OCI-LY1 (cell line): Measurements from ENCODE around the gene TAMALIN.

ENCODE experiments used
- H2AFZ ChIP-seq: fragments of 200-600 bp; sonication (generic), shearing (Covaris generic); 2 replicates; pipeline ENCODE4 v1.6.0; 2014; ENCODE audit warnings: antibody characterized with exemption, mild to moderate bottlenecking, low read length
- H3F3A ChIP-seq: fragments of 200-600 bp; sonication (generic), shearing (Covaris generic); 2 replicates; pipeline ENCODE4 v1.6.0; 2014; ENCODE audit warnings: mild to moderate bottlenecking, antibody characterized with exemption, low read length, moderate library complexity; ENCODE audit not compliant: insufficient read depth
- H3K27ac ChIP-seq: fragments of 200-600 bp; sonication (generic); 2 replicates; pipeline ENCODE4 v1.5.1; 2014; ENCODE audit warnings: low read length, mixed run types, mild to moderate bottlenecking, low read depth; ENCODE audit not compliant: poor library complexity, severe bottlenecking
- H3K27me3 ChIP-seq: fragments of 200-600 bp; sonication (generic); 2 replicates; pipeline ENCODE4 v1.6.0; 2014; ENCODE audit warnings: antibody characterized with exemption, mild to moderate bottlenecking, low read length, moderate library complexity; ENCODE audit not compliant: insufficient read depth
- H3K36me3 ChIP-seq: fragments of 200-600 bp; sonication (generic); 2 replicates; pipeline ENCODE4 v1.6.1; 2014; ENCODE audit warnings: mild to moderate bottlenecking, antibody characterized with exemption, low read length, moderate library complexity, mixed read lengths; ENCODE audit not compliant: insufficient read depth
- H3K4me1 ChIP-seq: fragments of 200-600 bp; sonication (generic); 2 replicates; pipeline ENCODE4 v1.5.1; 2014; ENCODE audit warnings: mild to moderate bottlenecking, low read length, moderate library complexity; ENCODE audit not compliant: insufficient read depth, severe bottlenecking
- H3K4me2 ChIP-seq: fragments of 200-600 bp; sonication (generic), shearing (Covaris generic); 2 replicates; pipeline ENCODE4 v1.6.1; 2014; ENCODE audit warnings: low read length
- H3K4me3 ChIP-seq: fragments of 200-600 bp; sonication (generic); 2 replicates; pipeline ENCODE4 v1.5.1; 2014; ENCODE audit warnings: low read length, low read depth, mild to moderate bottlenecking, mixed read lengths; ENCODE audit not compliant: poor library complexity, severe bottlenecking
- H3K79me2 ChIP-seq: fragments of 200-600 bp; shearing (Covaris generic); 2 replicates; pipeline ENCODE4 v1.6.1; 2016; ENCODE audit warnings: mixed run types, low read length, mixed read lengths; ENCODE audit not compliant: insufficient read depth
- H3K9ac ChIP-seq: fragments of 200-600 bp; sonication (generic), shearing (Covaris generic); 2 replicates; pipeline ENCODE4 v1.6.1; 2014; ENCODE audit warnings: mild to moderate bottlenecking, low read length, mixed read lengths
- H3K9me2 ChIP-seq: fragments of 200-600 bp; sonication (generic), shearing (Covaris generic); 2 replicates; pipeline ENCODE4 v1.6.1; 2014; ENCODE audit warnings: low read depth, mild to moderate bottlenecking, low read length, mixed read lengths
- H3K9me3 ChIP-seq: fragments of 200-600 bp; shearing (Covaris generic); 2 replicates; pipeline ENCODE4 v1.6.1; 2014; ENCODE audit warnings: low read length, mixed read lengths
- H4K20me1 ChIP-seq: fragments of 200-600 bp; sonication (generic), shearing (Covaris generic); 2 replicates; pipeline ENCODE4 v1.6.0; 2016; ENCODE audit warnings: mild to moderate bottlenecking, low read length; ENCODE audit not compliant: insufficient read depth
- EZH2 ChIP-seq: fragments of 200-600 bp; sonication (generic), shearing (Covaris generic); IDR thresholded peaks from 2 replicates; pipeline ENCODE4 v1.8.0; 2017; ENCODE audit warnings: borderline replicate concordance, mixed run types, mild to moderate bottlenecking, antibody characterized with exemption, low read length, moderate library complexity, mixed read lengths
- TF ChIP-seq, protein P1 (sequence below): fragments of 200-600 bp; sonication (generic), shearing (Covaris generic); IDR thresholded peaks from 2 replicates; pipeline ENCODE4 v1.5.1; 2017; ENCODE audit warnings: mild to moderate bottlenecking, antibody characterized with exemption, low read length, moderate library complexity, mixed read lengths

TAMALIN gene

DNA sequence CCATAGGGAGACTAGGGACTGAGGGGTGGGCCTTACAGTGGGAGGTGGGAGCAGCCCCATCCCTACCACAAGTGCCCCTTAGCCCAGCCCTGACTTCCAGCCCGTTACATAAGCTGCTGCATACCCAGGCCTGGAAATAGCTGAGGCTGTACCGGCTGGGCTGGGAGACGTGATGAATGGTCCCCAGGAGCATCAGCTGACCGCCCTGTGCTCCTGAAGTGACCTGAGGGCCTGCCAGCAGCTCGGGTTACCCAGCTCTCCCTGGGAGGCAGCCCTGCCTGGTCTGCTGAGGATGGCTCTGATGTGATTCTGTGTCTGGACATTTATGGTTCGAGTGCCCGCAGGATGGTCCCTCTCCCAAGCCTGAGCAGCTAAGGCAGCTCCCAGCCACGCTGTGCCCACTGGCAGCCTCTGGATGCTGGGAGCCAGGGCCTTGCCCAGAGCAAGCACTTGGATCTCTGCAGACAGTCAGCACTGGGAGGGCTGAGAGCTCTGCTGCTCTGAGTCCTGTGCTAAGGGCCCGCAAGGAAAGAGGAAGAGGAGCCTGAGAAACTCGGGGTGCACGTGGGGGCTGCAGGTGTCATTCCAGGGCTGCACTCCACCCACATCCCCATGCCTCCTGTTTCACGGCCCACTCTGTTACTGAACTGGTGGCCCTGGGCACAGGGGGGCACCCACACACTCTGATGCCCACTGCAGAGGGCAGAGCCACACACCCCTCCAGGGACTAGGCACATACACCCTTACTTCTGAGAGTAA, 20.5 kb downstream of the TAMALIN start:
- H3K4me1 ChIP-seq, result peaks cover 32% of the 10 kb centered on the region
- H3K27me3 ChIP-seq, result 0 out of 2 replicates have a peak, but pooled peaks cover 5% of the 10 kb centered on the region
- H3K36me3 ChIP-seq, result no peaks in the 10 kb centered on the region
- no peak overlapping the region for H3K4me3 ChIP-seq
- H3K79me2 ChIP-seq, result no peaks in the 10 kb centered on the region
- no peak overlapping the region for H3K9ac ChIP-seq
- no peaks in the 10 kb centered on the region for H3K9me3 ChIP-seq
- no peaks in the 10 kb centered on the region for H4K20me1 ChIP-seq
- no peak for TF ChIP-seq EZH2
- TF ChIP-seq, protein P1, sequence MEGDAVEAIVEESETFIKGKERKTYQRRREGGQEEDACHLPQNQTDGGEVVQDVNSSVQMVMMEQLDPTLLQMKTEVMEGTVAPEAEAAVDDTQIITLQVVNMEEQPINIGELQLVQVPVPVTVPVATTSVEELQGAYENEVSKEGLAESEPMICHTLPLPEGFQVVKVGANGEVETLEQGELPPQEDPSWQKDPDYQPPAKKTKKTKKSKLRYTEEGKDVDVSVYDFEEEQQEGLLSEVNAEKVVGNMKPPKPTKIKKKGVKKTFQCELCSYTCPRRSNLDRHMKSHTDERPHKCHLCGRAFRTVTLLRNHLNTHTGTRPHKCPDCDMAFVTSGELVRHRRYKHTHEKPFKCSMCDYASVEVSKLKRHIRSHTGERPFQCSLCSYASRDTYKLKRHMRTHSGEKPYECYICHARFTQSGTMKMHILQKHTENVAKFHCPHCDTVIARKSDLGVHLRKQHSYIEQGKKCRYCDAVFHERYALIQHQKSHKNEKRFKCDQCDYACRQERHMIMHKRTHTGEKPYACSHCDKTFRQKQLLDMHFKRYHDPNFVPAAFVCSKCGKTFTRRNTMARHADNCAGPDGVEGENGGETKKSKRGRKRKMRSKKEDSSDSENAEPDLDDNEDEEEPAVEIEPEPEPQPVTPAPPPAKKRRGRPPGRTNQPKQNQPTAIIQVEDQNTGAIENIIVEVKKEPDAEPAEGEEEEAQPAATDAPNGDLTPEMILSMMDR, result no peak
- no peak overlapping the region for H3K27ac ChIP-seq
- no peak overlapping the region for H3K4me2 ChIP-seq
- H2AFZ ChIP-seq, result no peak overlapping the region
- peaks cover 3% of the 10 kb centered on the region; the same call in 1 of the 2 replicates for H3F3A ChIP-seq
- no peaks in the 10 kb centered on the region for H3K9me2 ChIP-seq

DNA sequence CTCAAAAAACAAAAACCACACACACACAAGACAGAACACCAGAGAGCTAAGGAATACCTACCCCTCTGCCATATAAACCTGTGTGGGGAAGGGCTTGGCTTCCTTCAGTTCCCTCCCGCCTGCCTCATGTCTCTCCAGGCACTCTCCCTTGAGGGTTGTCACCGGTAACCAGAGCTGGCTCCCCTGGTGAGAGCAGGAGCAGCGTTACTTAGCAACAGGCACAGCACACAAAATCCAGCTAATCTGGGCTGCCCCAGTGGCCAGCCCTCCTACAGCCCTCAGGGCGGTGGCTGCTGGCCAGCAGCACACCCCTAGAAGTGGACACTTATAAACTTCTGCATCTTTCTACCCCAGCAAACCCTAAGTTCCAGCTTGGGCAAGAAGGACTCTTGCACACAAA, 22.9 kb downstream of the TAMALIN start:
- Histone ChIP-seq H3K4me2 (no peak overlapping the region), H3K9ac (no peak overlapping the region), H3K27ac (no peak overlapping the region)

DNA sequence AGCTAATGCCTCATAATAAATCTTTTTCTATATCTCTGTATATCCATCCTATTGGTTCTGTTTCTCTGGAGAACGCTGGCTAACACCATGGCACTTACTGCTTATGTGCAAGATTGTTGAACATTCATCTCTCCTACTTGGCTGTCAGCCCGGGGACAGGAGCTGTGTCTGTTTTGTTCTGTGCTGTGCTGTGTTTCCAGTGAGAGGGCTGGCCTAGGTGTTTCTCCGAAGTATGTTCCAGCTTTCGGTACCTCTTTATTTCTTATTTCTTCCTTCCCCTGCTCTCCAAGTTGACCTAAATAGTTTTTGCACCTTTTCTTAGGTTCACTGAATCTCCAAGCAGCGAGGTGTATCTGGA, 25.7 kb downstream of the TAMALIN start:
- H3K27me3 ChIP-seq, result peaks cover 11% of the 10 kb centered on the region; the same call in 1 of the 2 replicates
- no peaks in the 10 kb centered on the region for H3K9me2 ChIP-seq
- H3K79me2 ChIP-seq, result no peaks in the 10 kb centered on the region
- H2AFZ ChIP-seq, result no peak overlapping the region
- H4K20me1 ChIP-seq, result no peaks in the 10 kb centered on the region
- peaks cover 4% of the 10 kb centered on the region; the same call in 1 of the 2 replicates for H3F3A ChIP-seq
- H3K4me2 ChIP-seq, result peak overlapping the region; percentile 86
- peak overlapping the region; percentile 62 for H3K4me3 ChIP-seq
- H3K9me3 ChIP-seq, result no peaks in the 10 kb centered on the region
- H3K4me1 ChIP-seq, result peaks cover 18% of the 10 kb centered on the region
- H3K36me3 ChIP-seq, result no peaks in the 10 kb centered on the region
- TF ChIP-seq, protein P1, result no peak
- H3K27ac ChIP-seq, result no peak overlapping the region
- no peak overlapping the region; the same call in 1 of the 2 replicates for H3K9ac ChIP-seq

More for the DNA sequence above, 22.9 kb downstream of the TAMALIN start:
- no peak for TF ChIP-seq EZH2
- TF ChIP-seq, protein P1, result no peak
- Histone ChIP-seq H3K4me1 (peaks cover 30% of the 10 kb centered on the region), H3K79me2 (no peaks in the 10 kb centered on the region), H3K4me3 (no peak overlapping the region), H3K9me2 (no peaks in the 10 kb centered on the region), H3K9me3 (no peaks in the 10 kb centered on the region), H2AFZ (no peak overlapping the region), H3F3A (peaks cover 4% of the 10 kb centered on the region; the same call in 1 of the 2 replicates), H3K27me3 (0 out of 2 replicates have a peak, but pooled peaks cover 5% of the 10 kb centered on the region), H3K36me3 (no peaks in the 10 kb centered on the region), H4K20me1 (no peaks in the 10 kb centered on the region)
